ENCODE measurements around the gene CALN1. TPM values are rescaled to one million over a fixed set of nuclear protein-coding genes. Genes with fewer than 3 reads are reported as not detected.

Gene CALN1
- total and polyA plus RNA-seq, 9 of the 15 experiments (the other 6 are each of a cell fraction or from before 2014, with no cell fraction given) = 1.4 to 7.5 (median 3.3) TPM

- TF ChIP-seq ZMIZ1 (IDR thresholded peaks at IDR 0.05; ENCODE audit: low read depth in 2 of 2, low read length in 2 of 2) (no peak), ZNF639 (CRISPR knock-in tag; conservative IDR thresholded peaks at IDR 0.05 in 1 of 2, IDR thresholded peaks at IDR 0.05 in 1 of 2) (no peak), DPF2 (IDR thresholded peaks at IDR 0.05) (no peak), TEAD4 (IDR thresholded peaks at IDR 0.05; ENCODE audit: low read length) (no peak), TEAD4 (CRISPR knock-in tag; IDR thresholded peaks at IDR 0.05; ENCODE audit: borderline replicate concordance) (no peak)
Measured at GRCh38 chr7:71961283-71961682, 450.9 kb downstream of the CALN1 start (continued).

- peaks cover 4 to 13% of the 10 kb centered on the region in 2 experiments; a peak in 3 of 5 replicates for H3K27me3 ChIP-seq (ENCODE audit: control insufficient read depth in 2 of 2, insufficient read depth in 2 of 2, low read length in 2 of 2)
- no peaks in the 10 kb centered on the region for H3K9me3 ChIP-seq (replicated peaks; ENCODE audit: control insufficient read depth, insufficient read depth, low read depth, low read length)
- no peak overlapping the region for H2AFZ ChIP-seq (ENCODE audit: low read depth, low read length)
- no peaks in the 10 kb centered on the region for H3K9me1 ChIP-seq (ENCODE audit: control insufficient read depth, insufficient read depth, low read length)
- intact Hi-C loops (cut with micrococcal nuclease) = no loop called here
- H3K4me1 ChIP-seq (replicated peaks in 1 of 2; ENCODE audit: control insufficient read depth in 2 of 2, insufficient read depth in 2 of 2, low read length in 2 of 2) = peaks cover 0 to 3% of the 10 kb centered on the region in 2 experiments; a peak in 1 of 5 replicates
- 5% methylated on average over 17 of the region's 17 CpGs for WGBS (ENCODE audit: insufficient coverage, low coverage, missing lambda C conversion rate)
- no peak overlapping the region for H3K27ac ChIP-seq (ENCODE audit: extremely low read depth, low read depth, low read length)
- CTCF ChIA-PET (ENCODE audit: low intra/inter-chr PET ratio) = no interaction called here
- no peak overlapping the region for H3K4me3 ChIP-seq
- H3K9ac ChIP-seq (ENCODE audit: insufficient read depth in 1 of 2, low read depth in 2 of 2, low read length in 2 of 2) = no peak overlapping the region
- H4K20me1 ChIP-seq (replicated peaks; ENCODE audit: control insufficient read depth, insufficient read depth, low read length) = no peaks in the 10 kb centered on the region
- POLR2A ChIA-PET = interaction anchor here (1.1 kb wide), 1 partner anchor 10 kb away, joined by 5 read pairs; no protein-coding TSS in a partner anchor
- FAIRE-seq (no peak), ATAC-seq (no peak), DNase-seq (ENCODE audit: extremely low read depth in 1 of 4, low spot score in 3 of 4) (no peak)
- H3K36me3 ChIP-seq (ENCODE audit: control insufficient read depth, insufficient read depth, low read length) = no peaks in the 10 kb centered on the region
- in situ Hi-C loops (cut with MboI) = no loop called here
- no TSS peak for BruUV-seq (replicated peaks)
- H3K4me2 ChIP-seq (ENCODE audit: insufficient read depth, low read length) = no peak overlapping the region
- H3K79me2 ChIP-seq (ENCODE audit: control insufficient read depth, insufficient read depth, low read length) = no peaks in the 10 kb centered on the region
- TF ChIP-seq HDGF (IDR thresholded peaks at IDR 0.05) = no peak
- no peak for TF ChIP-seq BCL6 (CRISPR knock-in tag; IDR thresholded peaks at IDR 0.05)
- no peak for TF ChIP-seq TAF7 (tag; IDR thresholded peaks at IDR 0.05)
- no peak for TF ChIP-seq CHD2 (IDR thresholded peaks at IDR 0.05; ENCODE audit: low read depth, low read length)
- TF ChIP-seq ZNF766 (CRISPR knock-in tag; conservative IDR thresholded peaks at IDR 0.05) = no peak
- no peak for TF ChIP-seq ZNF143 (CRISPR knock-in tag; IDR thresholded peaks at IDR 0.05)
- TF ChIP-seq PRDM10 (IDR thresholded peaks at IDR 0.05; ENCODE audit: partially characterized antibody) = no peak
- TF ChIP-seq HMG20B (CRISPR knock-in tag; IDR thresholded peaks at IDR 0.05) = no peak
- TF ChIP-seq HNRNPUL1 (IDR thresholded peaks at IDR 0.05; ENCODE audit: low read length) = no peak
- no peak for TF ChIP-seq ZNF830 (CRISPR knock-in tag; IDR thresholded peaks at IDR 0.05)
Measured at GRCh38 chr7:71942115-71942514, 470.0 kb downstream of the CALN1 start.
